Ishikawa (cell line): ENCODE results near the gene DOCK3.

Experiments
- CEBPB ChIP-seq: IDR thresholded peaks from 2 replicates; pipeline ENCODE4 v1.6.1; 2012
- CREB1 ChIP-seq: IDR thresholded peaks from 2 replicates; pipeline ENCODE4 v1.6.1; 2012; ENCODE audit warnings: low read depth
- EGR1 ChIP-seq: IDR thresholded peaks from 2 replicates; pipeline ENCODE4 v1.6.1; 2012
- EP300 ChIP-seq: IDR thresholded peaks from 2 replicates; pipeline ENCODE4 v1.6.1; 2012; ENCODE audit warnings: borderline replicate concordance
- FOXM1 ChIP-seq: IDR thresholded peaks from 2 replicates; pipeline ENCODE4 v1.6.1; 2012; ENCODE audit warnings: low read depth, borderline replicate concordance
- MAX ChIP-seq: IDR thresholded peaks from 2 replicates; pipeline ENCODE4 v1.6.1; 2012
- NFIC ChIP-seq: IDR thresholded peaks from 2 replicates; pipeline ENCODE4 v1.6.1; 2012
- RAD21 ChIP-seq: IDR thresholded peaks from 2 replicates; pipeline ENCODE4 v1.6.1; 2012; ENCODE audit warnings: low read depth
- REST ChIP-seq: IDR thresholded peaks from 2 replicates; pipeline ENCODE4 v1.6.1; 2012; ENCODE audit warnings: low read depth, mild to moderate bottlenecking
- TAF1 ChIP-seq: IDR thresholded peaks from 2 replicates; pipeline ENCODE4 v1.6.1; 2012; ENCODE audit warnings: low read depth, mild to moderate bottlenecking
- TCF12 ChIP-seq: IDR thresholded peaks from 2 replicates; pipeline ENCODE4 v1.6.1; 2012; ENCODE audit warnings: low read depth
- TEAD4 ChIP-seq: IDR thresholded peaks from 2 replicates; pipeline ENCODE4 v1.6.1; 2012
- YY1 ChIP-seq: IDR thresholded peaks from 2 replicates; pipeline ENCODE4 v1.6.1; 2012; ENCODE audit warnings: low read depth
- ZBTB7A ChIP-seq: IDR thresholded peaks from 2 replicates; pipeline ENCODE4 v1.6.1; 2012; ENCODE audit warnings: low read depth
- TF ChIP-seq, protein P1 (sequence below): IDR thresholded peaks from 2 replicates; pipeline ENCODE4 v1.6.1; 2012

DOCK3 gene

GRCh38 chr3:50698269-50698668 lies 23.5 kb downstream of the DOCK3 start:
- TF ChIP-seq EGR1 (no peak), TCF12 (no peak), TEAD4 (no peak), REST (no peak), ZBTB7A (no peak), EP300 (no peak), YY1 (no peak), MAX (no peak), CEBPB (no peak), CREB1 (no peak), RAD21 (no peak)
- TF ChIP-seq, protein P1, sequence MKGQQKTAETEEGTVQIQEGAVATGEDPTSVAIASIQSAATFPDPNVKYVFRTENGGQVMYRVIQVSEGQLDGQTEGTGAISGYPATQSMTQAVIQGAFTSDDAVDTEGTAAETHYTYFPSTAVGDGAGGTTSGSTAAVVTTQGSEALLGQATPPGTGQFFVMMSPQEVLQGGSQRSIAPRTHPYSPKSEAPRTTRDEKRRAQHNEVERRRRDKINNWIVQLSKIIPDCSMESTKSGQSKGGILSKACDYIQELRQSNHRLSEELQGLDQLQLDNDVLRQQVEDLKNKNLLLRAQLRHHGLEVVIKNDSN, result no peak

GRCh38 chr3:50708620-50709019 lies 33.9 kb downstream of the DOCK3 start:
- no peak for TF ChIP-seq EGR1
- peak; percentile 87 for TF ChIP-seq NFIC

DNA sequence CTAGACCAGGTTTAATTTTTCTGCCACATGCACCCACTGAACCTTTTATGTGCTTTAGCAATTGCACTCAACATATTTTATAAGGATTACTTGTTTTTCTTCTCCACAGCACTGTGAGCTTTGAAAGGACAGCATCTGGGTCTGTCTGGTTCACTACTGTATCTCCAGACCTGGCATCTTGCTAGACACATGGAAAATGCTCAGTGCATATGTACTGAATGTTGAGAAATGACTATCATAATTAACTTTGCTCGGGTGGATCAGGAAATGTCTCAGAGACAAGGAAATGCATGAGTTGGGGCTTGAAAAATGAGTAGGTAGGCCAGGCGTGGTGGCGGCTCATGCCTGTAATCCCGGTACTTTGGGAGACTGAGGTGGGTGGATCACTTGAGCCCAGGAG lies 40.2 kb downstream of the DOCK3 start:
- no peak for TF ChIP-seq EP300
- no peak for TF ChIP-seq EGR1
- no peak for TF ChIP-seq REST
- no peak for TF ChIP-seq YY1
- no peak for TF ChIP-seq FOXM1
- TF ChIP-seq RAD21, result no peak
- no peak for TF ChIP-seq TCF12
- no peak for TF ChIP-seq CEBPB
- TF ChIP-seq ZBTB7A, result no peak
- TF ChIP-seq NFIC, result no peak
- no peak for TF ChIP-seq TEAD4
- TF ChIP-seq, protein P1, result no peak
- TF ChIP-seq MAX, result no peak
- TF ChIP-seq TAF1, result no peak
- no peak for TF ChIP-seq CREB1

DNA sequence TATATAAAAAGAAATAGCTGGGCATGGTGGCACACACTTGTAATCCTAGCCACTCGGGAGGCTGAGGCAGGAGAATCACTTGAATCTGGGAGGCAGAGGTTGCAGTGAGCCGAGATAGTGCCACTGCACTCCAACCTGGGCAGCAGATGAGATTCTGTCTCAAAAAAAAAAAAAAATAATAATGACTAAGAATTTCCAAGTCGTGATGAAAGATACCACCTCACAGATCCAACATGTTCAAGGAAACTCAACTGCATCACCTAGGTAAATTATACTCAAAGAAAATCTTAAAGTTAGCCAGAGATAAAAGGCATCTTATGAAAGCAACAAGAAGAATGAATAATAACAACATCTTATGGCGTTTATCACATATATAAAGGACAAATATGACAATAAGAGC lies 50.1 kb downstream of the DOCK3 start:
- TF ChIP-seq CREB1, result no peak
- no peak for TF ChIP-seq CEBPB
- TF ChIP-seq TCF12, result no peak

DNA sequence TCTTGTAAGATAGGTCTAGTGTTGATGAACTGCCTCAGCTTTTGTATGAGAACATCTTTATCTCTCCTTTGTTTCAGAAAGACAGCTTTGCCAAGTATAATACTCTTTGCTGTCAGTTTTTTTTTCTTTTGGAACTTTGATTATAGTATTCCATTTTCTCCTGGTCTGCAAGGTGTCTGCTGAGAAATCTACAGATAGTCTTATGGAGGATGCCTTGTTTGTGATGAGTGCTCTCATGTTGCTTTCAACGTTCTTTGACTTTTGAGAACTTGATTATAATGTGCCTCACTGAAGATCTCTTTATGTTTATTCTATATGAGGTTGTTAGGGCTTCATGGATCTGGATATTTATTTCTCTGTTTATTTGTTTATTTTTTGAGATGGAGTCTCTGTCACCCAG lies 60.3 kb downstream of the DOCK3 start:
- no peak for TF ChIP-seq RAD21
- TF ChIP-seq YY1, result no peak
- TF ChIP-seq CEBPB, result no peak
- no peak for TF ChIP-seq NFIC
- TF ChIP-seq REST, result no peak
- no peak for TF ChIP-seq CREB1
- no peak for TF ChIP-seq TEAD4
- TF ChIP-seq EGR1, result no peak
- TF ChIP-seq EP300, result no peak
